ENCODE measurements around the gene RHOT2.

DNA sequence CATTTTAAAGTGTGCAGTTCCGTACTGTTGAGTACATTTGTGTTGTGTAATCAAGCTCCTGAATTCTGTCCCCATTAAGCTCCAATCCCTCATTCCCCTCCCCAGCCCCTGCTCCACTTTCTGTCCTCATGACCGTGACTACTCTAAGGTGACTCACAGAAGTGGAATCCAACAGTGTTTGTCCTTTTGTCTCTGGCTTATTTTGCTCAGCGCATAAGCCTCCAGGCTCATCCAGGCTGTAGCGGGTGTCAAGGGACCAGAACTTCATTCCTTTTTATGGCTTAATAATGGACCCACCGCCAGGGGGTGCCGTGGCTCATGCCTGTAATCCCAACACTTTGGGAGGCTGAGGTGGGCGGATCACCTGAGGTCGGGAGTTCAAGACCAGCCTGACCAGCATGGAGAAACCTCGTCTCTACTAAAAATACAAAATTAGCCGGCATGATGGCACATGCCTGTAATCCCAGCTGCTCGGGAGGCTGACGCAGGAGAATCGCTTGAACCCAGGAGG lies 44.9 kb downstream of the RHOT2 start:
- TF ChIP-seq, protein P1, sequence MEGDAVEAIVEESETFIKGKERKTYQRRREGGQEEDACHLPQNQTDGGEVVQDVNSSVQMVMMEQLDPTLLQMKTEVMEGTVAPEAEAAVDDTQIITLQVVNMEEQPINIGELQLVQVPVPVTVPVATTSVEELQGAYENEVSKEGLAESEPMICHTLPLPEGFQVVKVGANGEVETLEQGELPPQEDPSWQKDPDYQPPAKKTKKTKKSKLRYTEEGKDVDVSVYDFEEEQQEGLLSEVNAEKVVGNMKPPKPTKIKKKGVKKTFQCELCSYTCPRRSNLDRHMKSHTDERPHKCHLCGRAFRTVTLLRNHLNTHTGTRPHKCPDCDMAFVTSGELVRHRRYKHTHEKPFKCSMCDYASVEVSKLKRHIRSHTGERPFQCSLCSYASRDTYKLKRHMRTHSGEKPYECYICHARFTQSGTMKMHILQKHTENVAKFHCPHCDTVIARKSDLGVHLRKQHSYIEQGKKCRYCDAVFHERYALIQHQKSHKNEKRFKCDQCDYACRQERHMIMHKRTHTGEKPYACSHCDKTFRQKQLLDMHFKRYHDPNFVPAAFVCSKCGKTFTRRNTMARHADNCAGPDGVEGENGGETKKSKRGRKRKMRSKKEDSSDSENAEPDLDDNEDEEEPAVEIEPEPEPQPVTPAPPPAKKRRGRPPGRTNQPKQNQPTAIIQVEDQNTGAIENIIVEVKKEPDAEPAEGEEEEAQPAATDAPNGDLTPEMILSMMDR (IDR thresholded peaks at IDR 0.05), result peak in 5 of 6 experiments; percentile 39 to 64 (median 54)
- TF ChIP-seq POLR2A (IDR thresholded peaks at IDR 0.05), result peak in 1 of 2 donors; percentile 46

All from adrenal gland (tissue), 5 donors.